NCI-H510A (cell line): ENCODE data around the gene TMPRSS2.

Experiments used
- DNase-seq: peaks from one replicate; lab custom pipeline; 2025; lab: John Stamatoyannopoulos, UW

TMPRSS2 gene

DNA sequence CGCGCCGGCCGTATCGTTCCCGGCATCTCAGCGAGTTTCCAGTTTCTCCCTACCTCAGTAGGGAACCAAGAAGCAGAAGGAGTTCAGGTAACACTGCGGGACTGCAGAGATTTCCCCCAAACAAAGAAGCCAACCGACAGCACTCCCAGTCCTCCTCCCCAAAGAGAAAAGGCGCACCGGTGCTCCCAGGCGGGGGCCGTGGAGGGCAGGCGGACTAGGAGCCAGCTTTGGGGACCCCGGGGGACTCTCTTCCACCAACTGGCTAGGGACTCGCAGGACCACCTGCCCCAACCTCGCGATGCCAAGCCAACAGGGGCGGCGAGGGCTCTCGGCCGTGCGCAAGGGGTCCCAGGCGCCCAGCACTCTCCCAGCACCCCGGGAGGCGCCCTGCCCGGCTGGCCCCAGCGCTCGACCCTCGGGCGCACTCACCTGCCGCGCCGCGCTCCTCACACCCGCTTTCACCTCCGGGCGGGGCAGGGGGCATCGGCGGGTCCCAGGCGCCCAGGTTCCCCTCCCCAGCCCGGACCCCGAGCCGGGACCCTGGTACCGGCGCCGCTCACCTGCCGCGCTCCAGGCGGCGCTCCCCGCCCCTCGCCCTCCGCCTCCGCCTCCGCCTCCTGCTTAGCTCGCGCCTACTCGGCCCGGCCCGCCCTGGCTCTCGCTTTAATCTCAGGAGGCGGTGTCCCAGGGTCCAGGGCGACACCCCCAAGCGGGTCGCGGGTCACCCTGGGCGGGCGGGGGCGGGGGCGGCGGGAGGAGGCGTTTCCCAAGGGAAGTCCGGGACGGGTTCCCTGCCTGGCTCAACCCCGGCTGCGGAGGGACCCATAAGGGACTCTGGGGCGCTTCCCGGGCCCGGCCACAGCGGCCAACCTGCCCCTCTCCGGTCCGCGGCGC is at the start of gene TMPRSS2:
TSS of gene TMPRSS2 (minus strand) at position 638 of the 894 bp plus-strand sequence. CDS start 10,025 bp downstream, outside the sequence.
- no peak for DNase-seq

DNA sequence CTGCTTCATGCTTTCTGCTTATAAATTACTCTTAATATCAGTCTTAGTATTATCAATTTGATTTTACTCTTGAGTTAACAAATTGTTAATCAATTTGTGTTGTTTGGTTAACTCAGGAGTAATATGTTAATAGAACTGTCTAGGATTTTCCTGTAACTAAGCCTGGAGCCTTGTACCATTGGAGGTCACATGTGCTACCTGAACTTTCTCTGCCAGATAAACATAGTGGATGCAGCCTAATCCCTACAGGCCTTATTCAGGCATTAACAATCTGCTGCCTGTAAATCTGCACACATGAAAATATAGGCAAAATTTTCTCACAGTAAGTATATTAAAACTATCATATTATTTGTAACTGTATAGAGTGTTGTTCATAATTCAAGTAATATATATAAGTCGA is 47.1 kb upstream of the TMPRSS2 start:
- no peak for DNase-seq

DNA sequence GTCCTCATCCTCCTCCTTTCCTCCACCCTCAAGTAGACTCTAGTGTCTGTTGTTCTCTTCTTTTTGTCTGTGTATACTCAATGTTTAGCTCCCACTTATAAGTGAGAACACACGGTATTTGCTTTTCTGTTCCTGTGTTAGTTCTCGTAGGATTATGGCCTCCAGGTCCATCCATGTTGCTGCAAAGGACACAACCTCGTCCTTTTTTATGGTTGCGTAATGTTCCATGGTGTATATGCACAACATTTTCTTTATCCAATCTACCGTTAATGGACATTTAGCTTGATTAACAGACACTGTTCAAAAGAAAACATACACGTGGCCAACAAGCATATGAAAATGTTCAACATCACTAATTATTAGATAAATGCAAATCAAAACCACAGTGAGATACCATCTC is 44.3 kb upstream of the TMPRSS2 start:
- no peak for DNase-seq

DNA sequence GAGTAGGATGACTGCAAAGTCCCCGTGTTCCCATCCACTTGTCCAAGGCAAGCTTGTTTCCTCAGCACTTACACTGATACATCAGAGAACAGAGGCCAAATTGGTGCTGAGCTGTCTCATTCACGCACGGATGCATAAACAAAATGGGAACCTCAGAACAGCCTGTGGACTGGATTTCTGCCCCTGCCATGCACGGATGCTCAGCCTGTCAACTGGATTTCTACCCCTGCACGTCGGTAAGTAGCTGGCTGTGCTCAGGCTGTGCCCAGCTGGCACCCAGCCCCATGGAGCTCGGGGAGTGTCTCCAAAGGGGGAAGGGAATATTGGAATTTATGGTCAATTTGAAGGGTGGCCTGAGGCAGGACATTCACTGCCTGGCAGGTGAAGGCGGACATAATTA is 40.8 kb upstream of the TMPRSS2 start:
- no peak for DNase-seq

DNA sequence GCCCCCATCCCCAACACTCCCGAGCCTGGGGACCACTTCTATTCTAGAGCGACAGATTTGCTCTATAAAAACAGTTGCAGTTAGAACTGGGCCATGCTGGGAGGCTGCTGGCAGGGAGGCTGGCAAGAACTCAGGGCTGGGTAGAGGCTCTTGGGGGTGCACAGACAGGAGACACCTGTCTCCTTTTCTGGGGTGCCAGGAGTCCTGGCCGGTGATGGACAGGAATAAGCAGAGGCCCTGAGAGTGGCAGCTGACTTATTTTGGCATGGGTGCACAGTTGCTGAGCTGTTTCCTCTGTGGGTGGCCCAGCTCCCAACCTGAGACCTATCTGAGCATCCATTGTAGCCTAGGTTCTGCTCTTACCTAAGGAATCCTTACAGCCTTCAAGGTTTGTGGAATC is 39.2 kb upstream of the TMPRSS2 start:
- no peak for DNase-seq

DNA sequence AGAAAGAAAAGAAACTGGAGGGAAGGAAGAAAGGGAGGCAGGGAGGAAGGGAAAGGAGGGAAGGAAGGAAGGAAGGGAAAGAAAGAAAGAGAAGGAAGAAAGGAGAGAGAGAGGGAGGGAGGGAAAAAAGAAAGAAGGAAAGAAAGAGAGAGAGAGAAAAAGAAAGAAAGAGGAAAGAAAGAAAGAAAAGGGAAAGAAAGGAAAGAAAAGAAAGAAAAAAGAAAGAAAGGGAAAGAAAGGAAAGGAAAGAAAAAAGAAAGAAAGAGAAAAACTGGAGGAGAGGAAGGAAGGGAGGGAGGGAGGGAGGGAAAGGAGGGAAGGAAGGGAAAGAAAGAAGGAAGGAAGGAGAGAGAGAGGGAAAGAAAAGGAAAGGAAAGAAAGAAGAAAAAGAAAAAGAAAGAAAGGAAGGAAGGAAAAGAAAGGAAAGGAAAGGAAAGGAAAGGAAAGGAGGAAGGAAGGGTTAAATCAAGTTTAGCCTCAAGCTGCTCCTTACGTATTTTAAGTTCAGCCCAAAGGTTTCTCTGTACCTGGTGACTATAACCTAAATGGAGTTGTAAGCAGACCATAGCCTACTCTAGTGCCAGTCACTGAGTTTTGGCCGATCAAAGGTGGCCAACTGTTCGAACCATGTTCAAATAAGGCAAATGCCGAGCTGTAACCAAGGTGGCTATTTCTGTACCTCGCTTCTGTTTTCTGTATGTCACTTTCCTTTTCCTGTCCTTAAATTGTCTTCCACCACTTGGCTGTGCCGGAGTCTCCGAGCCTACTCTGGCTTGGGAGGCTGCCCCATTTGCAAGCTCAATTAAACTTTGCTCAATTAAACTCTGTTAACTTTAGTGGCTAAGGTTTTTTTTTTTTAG is 37.8 kb upstream of the TMPRSS2 start:
- DNase-seq = no peak

DNA sequence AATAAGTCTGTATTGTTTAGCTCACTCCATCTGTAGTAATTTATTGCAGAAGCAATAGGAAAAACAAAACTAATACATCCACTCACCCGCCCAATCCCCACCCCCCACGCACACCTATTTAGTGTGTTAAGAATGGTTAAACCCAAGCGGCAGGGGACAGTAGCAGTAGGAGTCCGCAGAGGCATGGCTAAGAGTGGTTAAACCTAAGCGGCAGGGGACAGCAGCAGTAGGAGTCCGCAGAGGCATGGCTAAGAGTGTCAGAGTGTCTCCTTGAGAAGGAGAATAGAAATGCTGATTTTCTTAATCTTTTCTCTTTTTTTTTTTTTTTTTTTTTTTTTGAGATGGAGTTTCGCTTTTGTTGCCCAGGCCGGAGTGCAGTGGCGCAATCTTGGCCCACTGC is 34.8 kb upstream of the TMPRSS2 start:
- no peak for DNase-seq

DNA sequence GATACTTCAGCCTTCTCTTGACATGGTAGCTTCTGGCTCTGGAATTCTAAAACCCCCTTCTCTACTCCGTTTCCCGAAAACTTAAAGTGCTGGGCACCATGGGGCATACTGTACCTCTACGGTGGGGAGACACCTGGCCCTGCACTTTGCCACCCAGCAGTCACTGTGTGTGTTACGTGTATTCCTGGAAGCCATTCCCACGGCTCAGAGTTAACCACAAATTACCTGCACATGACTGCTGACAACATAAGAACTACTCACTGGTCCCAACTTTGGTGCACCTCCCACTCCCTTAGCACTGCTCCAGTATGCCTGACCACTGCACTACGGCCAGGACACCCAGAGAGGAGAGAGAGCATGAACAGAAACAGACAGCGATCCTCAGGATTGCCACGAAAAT is 29.4 kb upstream of the TMPRSS2 start:
- no peak for DNase-seq

DNA sequence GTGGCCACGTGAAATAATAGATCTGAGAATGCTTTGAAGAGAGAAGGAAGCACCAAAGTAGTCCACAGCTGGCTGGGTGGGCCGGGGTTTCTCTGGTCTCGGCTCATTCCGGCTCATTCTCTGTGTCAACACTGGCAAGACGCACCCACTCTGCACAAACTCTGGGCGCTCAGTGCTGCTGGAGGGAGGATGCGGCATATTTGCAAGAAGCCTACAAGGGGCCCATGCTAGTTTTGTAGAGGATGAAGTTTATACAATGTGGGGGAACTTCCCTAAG is 28.8 kb upstream of the TMPRSS2 start:
- DNase-seq = no peak

DNA sequence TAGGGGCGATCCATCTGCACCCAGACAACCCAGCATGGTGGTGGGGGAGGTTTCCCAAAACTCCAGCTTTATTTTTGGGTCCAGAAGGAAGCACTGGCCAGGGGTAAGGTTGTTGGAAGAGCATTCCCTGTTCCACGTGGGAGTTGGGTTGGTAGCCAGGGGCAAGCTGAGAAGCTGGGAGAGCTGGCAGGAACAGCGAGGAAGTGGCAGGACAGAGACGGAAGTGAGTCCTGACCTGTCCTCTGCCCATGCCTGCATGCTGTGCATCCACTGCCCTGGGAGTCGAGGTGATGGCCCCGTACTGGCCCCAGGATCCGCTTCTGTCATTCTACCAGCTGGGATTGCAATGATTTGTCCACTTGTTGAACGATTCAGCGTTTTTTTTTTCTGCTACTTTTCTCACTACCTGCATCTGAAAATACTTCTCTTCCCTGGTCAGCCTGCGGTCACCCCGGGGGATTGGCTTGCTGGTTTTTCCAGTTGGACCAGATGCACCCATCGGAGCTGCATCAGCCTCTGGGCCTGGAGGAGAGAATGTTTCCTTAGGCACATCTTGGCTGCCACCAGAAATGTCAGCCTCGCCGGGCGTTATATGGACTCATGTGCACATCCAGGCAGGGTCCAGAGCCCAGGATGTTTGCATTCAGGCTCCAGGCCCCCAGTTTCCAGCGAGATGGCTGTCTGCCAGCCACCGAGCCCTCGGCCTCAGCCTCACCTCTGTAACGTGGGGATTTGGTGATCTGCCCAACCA is 28.3 kb upstream of the TMPRSS2 start:
- no peak for DNase-seq

DNA sequence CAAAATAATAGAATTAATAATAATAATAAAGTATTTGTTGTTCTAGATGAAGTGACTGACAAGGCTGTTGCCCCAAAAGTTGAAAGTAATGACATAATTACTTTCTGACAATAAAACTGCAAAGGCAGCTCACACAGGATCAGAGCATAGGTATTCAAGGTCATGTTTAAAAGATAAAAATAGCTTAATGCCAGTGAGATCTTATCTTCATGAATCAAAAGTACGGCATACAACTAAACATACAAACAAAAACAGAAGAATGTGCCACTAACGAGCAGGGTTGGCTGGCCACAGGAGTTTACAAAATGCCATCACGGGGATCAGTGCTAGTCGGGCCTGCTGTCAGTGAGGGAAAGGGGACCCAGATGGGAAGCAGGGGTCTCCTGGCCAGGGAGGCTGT is 22.4 kb upstream of the TMPRSS2 start:
- DNase-seq = no peak

DNA sequence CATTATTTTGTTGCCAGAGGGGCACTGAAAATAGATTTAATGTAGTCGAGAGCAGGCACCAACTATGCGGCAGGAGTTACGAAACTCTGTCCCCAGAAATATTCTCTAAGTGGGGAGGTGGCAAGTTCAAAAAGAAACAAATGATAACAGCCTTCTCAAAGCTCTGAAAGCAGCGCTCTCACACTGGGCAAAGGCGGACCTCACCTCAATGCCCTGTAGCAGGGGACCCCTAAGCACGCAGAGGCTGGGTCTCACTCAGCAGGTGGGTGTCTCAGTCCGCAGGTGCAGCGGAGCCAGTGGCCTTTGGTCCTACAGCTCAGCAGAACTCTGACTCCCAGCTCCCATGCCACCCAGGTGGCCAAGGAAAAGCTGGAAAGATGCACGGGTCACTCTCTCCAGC is 21.8 kb upstream of the TMPRSS2 start:
- DNase-seq = no peak

DNA sequence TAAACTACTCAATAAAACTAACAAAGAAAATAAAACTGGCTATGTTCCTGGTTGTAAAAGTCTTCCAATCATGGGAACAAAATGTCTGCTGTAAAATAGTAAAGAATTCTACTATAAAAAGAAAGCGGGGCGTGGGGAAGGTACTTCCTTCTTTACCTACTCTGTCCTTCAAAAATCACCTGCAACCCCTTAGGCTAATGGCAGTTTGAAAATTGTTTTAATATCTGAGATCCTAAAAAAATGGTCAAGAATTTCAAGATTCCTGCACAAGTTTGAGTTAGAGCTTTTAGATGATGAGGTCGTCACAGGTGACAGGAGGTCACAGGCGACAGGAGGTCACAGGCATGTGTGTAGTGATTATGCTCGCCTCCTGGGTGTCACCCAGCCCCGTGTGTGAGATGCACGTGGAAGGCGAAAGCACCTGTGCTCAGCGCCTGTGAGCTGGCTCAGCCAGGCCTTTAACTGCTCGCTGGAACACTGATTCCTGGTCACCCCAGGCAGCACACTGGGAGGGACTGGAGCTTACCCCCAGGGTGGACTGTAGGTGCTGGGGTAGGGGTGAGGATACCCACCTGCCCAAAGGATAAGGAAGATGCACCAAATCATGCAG is 18.6 kb upstream of the TMPRSS2 start:
- DNase-seq = no peak

DNA sequence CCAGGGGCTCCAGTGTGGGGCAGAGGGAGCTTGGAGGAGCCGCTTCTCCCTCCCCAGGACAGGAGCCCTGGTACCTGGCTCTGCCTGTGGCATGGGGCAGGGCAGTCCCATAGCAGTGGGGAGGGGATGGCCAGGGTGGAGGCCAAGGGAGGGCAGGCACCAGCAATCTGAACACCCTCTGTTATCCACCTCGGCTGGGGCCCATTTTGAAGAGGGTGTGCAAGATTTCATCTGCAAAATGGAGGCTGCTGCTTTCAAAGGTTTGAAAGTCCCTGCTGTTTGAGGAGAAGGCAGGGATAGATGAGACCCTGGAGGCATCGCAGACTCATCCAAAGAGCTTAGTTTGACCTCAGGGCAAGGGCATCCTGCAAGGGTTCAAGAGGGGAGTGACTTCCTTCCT is 15.2 kb upstream of the TMPRSS2 start:
- no peak for DNase-seq

DNA sequence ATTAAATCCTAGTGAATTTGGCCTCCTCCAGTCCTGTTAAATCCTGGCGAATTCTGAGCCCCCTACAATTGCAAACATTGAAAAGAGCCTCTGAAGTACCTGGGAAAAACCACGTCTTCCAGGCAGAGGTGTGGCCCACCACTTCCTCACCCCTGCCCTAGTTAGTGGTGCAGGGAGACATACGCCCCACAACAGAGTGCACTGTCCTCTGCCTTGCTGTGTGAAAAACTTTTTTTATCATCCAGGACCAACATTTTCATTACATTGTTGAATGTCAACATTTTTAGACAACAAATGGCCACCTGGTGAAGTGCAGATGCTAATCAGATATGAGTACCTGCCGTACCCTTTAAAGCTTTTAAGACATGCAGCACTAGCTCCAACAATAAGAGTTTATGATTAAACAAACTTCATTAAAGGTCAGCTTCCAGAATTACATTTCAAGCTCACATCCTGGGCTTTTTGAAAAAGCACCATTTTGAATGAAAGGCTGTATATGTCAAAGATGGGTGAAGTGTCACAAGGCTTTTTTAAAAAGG is 13.6 kb upstream of the TMPRSS2 start:
- DNase-seq = no peak

DNA sequence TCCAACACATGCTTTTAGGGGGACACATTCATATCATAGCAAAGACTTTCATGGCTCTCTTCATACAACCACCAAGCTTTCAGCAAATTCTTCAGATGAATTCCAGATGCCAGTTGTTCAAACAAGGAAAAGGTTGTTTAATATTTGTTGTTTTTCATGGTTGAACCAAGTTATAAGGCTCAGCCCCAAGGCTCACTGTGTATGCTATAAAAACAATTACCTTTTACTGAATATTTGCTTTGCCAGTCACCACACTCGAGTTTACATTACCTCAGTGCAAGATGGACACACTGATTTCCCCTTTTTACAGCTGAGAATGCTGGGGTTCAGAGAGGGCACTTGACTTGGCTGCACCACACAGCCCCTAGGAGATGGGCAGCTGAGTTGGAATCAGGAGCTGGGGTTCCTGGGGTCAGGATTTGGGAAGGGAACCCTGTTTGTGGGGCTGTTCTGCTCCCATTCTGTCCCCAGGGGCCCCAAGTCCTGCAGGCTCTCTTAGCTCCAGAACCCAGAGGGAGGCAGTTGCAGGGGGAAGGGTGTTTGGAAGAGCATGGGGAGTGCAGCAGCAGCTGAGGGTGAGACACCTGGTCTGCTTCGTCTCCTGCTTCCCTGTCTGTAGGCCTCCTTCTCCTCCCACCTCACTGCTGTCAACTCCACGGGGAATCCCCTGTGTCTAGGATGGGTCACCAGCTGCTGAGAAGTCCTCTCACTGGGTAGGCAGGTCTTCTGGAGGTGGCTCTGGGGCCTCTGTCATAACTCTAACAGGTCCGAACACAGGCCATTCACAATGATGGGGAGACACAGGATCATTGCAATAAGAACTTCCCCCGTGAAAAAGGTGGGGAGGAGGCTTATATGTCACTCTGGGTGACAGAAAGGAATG is 12.8 kb upstream of the TMPRSS2 start:
- DNase-seq = no peak

DNA sequence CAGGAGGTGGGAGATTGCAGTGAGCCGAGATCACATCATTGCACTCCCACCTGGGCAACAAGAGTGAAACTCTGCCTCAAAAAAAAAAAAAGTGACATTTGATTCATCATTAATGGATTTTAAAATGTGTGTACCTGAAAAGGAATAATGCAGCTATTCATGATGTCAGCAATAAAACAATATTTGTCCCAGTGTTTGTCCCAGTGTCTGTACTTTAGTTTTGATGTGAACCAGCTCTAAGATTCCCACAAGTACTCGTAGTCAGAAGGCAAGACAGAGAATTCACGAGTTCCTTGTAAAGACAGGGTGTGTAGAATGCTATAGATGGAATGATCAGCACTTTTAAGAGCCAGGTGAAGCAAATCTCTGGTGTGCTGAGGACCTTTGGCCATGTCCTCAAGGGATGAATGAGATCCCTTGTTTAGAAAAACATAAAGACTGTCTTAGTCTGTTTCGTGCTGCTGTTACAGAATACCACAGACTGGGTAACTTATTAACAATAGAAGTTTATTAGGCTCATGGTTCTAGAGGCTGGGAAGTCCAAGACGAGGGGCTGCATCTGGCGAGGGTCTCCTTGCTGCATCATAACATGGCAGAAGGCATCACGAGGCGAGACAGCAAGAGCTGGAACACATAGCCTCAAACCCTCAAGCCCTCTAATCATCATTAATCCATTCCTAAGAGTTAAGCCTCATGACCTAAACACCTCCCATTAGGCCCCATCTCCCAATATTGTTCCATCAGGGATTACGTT is 12.0 kb upstream of the TMPRSS2 start:
- no peak for DNase-seq

DNA sequence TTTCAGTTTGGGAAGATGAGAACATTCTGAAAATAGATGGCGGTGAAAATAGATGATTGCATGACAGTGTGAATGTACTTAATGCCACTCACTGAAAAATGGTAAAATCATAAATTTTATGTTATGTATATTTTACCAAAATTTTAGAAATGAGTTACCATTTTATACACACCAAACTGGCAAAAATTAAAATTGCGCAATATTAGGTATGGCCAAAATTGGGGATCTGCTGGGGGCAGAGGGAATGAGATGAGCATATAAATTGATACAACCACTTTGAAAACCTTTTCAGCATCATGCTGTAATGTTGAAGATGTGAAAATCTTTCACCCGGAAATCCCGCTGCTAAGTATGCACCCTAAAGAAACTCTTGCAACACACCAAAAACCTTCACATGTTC is 10.8 kb upstream of the TMPRSS2 start:
- DNase-seq = no peak

DNA sequence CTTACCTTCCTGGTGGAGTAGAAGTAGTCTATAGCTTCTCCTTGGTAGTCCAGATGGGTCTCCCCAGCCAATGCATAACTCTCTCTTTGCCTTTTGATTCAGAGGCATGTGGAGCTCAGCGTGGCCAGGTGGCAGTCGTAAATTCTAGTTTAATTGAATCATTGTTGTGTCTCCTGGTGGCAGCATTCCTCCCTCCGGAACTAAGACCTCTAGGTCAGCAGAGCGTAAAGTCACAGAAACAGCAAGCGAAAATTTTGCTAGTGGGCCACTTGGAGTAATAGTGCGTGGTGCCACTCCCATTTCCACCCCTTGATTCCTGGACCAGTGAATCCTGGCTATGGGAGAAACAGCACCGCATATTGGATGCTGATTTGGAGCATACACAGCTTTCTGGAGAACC is 3.9 kb upstream of the TMPRSS2 start:
- no peak for DNase-seq

DNA sequence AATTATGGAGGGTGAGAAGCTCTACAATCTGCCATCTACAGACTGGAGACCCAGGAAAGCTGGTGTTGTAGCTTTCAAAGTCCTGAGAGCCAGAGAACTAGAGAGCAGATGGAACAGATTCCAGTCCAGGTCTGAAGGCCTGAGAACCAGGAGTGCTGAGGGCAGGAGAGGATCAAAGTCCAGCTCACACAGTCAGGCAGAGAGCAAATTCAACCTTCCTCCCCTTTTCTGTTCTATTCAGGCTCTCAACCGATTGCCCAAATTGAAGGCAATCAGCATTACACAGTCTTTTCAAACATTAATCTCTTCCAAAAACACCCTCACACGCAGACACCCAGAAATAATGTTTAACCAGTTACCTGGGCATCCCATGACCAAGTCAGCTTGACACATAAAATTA is 2.5 kb upstream of the TMPRSS2 start:
- DNase-seq = no peak
